Adrenal gland (tissue), 5 donors: ENCODE results near the gene CDK13.
A peak's percentile ranks its signal among the peaks of the same experiment; 100 is the strongest.

Experiments used
- CTCF ChIP-seq, 6 experiments: fragments of 450-650 bp in 4 of 6; fragments of 200-600 bp in 2 of 6; sonication (generic) in 1 of 6; IDR thresholded peaks; 1 replicate in 5 of 6; 2 replicates in 1 of 6; pipeline versions ENCODE4 v1.5.1 to v1.8.0; 2016 to 2021; ENCODE audit warnings: antibody characterized with exemption in 6 of 6, mild to moderate bottlenecking in 2 of 6, moderate library complexity in 1 of 6
- POLR2A ChIP-seq, 2 donors: fragments of 450-650 bp; IDR thresholded peaks; one replicate each; pipeline ENCODE4 v1.6.1; 2017; ENCODE audit warnings: antibody characterized with exemption in 2 of 2, mild to moderate bottlenecking in 2 of 2, moderate library complexity in 1 of 2
- donor health status: DM: no; HTN: no; CAD: no.

GRCh38 chr7:40133561-40134427 is 183.7 kb downstream of the CDK13 start:
- peak in 1 of 6 experiments; percentile 6 for TF ChIP-seq CTCF (IDR thresholded peaks at IDR 0.05)
- TF ChIP-seq POLR2A (IDR thresholded peaks at IDR 0.05) = no peak
